DND-41 (cell line): ENCODE data around the gene DYSF.

ENCODE experiments used
- ATAC-seq: fragments of 200-7000 bp; cut with Tn5 transposase; 3 replicates; pipeline ENCODE4 v1.9.1; 2021; ENCODE audit warnings: low read depth; ENCODE audit not compliant: insufficient read depth
- DNase-seq: peaks from one replicate; pipeline ENCODE4 v3.0.0-alpha.2; 2020
- H2AFZ ChIP-seq: 2 replicates; pipeline ENCODE4 v1.6.0; 2012; ENCODE audit warnings: low read depth, low read length
- H3K27ac ChIP-seq: 2 replicates; pipeline ENCODE4 v1.5.1; 2012; ENCODE audit warnings: low read length, inconsistent platforms
- H3K27me3 ChIP-seq: fragments of 200-600 bp; sonication (generic); 2 replicates; pipeline ENCODE4 v1.6.0; 2012; ENCODE audit warnings: low read length, mild to moderate bottlenecking, inconsistent platforms; ENCODE audit not compliant: insufficient read depth, poor library complexity
- H3K36me3 ChIP-seq: 2 replicates; pipeline ENCODE4 v1.5.1; 2012; ENCODE audit warnings: low read length, inconsistent platforms; ENCODE audit not compliant: insufficient read depth
- H3K4me1 ChIP-seq: 2 replicates; pipeline ENCODE4 v1.5.1; 2012; ENCODE audit warnings: mild to moderate bottlenecking, low read length; ENCODE audit not compliant: insufficient read depth
- H3K4me2 ChIP-seq: 2 replicates; pipeline ENCODE4 v1.6.0; 2012; ENCODE audit warnings: mild to moderate bottlenecking, moderate library complexity, low read length, inconsistent platforms; ENCODE audit not compliant: insufficient read depth
- H3K4me3 ChIP-seq, 2 experiments: fragments of 200-600 bp in 1 of 2; shearing (Covaris generic) in 1 of 2; 2 replicates each; pipeline ENCODE4 v1.5.1; 2012 to 2016; ENCODE audit warnings: inconsistent platforms in 2 of 2, low read length in 2 of 2, mild to moderate bottlenecking in 2 of 2, low read depth in 1 of 2, moderate library complexity in 1 of 2
- H3K79me2 ChIP-seq: 2 replicates; pipeline ENCODE4 v1.6.0; 2012; ENCODE audit warnings: low read length, inconsistent platforms; ENCODE audit not compliant: insufficient read depth
- H3K9ac ChIP-seq: 2 replicates; pipeline ENCODE4 v1.6.0; 2012; ENCODE audit warnings: low read depth, mild to moderate bottlenecking, inconsistent platforms, low read length, moderate library complexity
- H3K9me3 ChIP-seq: 2 replicates; pipeline ENCODE4 v1.5.1; 2012; ENCODE audit warnings: low read length, moderate library complexity, mild to moderate bottlenecking, inconsistent platforms; ENCODE audit not compliant: insufficient read depth, severe bottlenecking
- H4K20me1 ChIP-seq: 2 replicates; pipeline ENCODE4 v1.6.0; 2012; ENCODE audit warnings: low read length; ENCODE audit not compliant: insufficient read depth
- EZH2 ChIP-seq: IDR thresholded peaks from 3 replicates; pipeline ENCODE4 v1.6.1; 2012; ENCODE audit warnings: borderline replicate concordance, low read depth, mild to moderate bottlenecking, moderate library complexity, low read length, inconsistent platforms; ENCODE audit not compliant: severe bottlenecking
- TF ChIP-seq, protein P1 (sequence below): IDR thresholded peaks from 2 replicates; pipeline ENCODE4 v1.5.1; 2012; ENCODE audit warnings: borderline replicate concordance, low read length, moderate library complexity, mild to moderate bottlenecking; ENCODE audit not compliant: poor library complexity, severe bottlenecking; ENCODE audit errors: extremely low read depth

Gene DYSF

GRCh38 chr2:71686781-71687180 lies 233.4 kb downstream of the DYSF start:
- TF ChIP-seq, protein P1, sequence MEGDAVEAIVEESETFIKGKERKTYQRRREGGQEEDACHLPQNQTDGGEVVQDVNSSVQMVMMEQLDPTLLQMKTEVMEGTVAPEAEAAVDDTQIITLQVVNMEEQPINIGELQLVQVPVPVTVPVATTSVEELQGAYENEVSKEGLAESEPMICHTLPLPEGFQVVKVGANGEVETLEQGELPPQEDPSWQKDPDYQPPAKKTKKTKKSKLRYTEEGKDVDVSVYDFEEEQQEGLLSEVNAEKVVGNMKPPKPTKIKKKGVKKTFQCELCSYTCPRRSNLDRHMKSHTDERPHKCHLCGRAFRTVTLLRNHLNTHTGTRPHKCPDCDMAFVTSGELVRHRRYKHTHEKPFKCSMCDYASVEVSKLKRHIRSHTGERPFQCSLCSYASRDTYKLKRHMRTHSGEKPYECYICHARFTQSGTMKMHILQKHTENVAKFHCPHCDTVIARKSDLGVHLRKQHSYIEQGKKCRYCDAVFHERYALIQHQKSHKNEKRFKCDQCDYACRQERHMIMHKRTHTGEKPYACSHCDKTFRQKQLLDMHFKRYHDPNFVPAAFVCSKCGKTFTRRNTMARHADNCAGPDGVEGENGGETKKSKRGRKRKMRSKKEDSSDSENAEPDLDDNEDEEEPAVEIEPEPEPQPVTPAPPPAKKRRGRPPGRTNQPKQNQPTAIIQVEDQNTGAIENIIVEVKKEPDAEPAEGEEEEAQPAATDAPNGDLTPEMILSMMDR, result no peak
- no peak for TF ChIP-seq EZH2
- Histone ChIP-seq H3K27me3 (no peaks in the 10 kb centered on the region), H2AFZ (no peak overlapping the region), H3K36me3 (no peaks in the 10 kb centered on the region), H3K27ac (no peak overlapping the region), H4K20me1 (no peaks in the 10 kb centered on the region; the same call in 1 of the 2 replicates), H3K4me3 (no peak overlapping the region), H3K9me3 (no peaks in the 10 kb centered on the region), H3K4me1 (no peaks in the 10 kb centered on the region), H3K9ac (no peak overlapping the region), H3K4me2 (no peak overlapping the region), H3K79me2 (no peaks in the 10 kb centered on the region)
- ATAC-seq (no peak), DNase-seq (no peak)

DNA sequence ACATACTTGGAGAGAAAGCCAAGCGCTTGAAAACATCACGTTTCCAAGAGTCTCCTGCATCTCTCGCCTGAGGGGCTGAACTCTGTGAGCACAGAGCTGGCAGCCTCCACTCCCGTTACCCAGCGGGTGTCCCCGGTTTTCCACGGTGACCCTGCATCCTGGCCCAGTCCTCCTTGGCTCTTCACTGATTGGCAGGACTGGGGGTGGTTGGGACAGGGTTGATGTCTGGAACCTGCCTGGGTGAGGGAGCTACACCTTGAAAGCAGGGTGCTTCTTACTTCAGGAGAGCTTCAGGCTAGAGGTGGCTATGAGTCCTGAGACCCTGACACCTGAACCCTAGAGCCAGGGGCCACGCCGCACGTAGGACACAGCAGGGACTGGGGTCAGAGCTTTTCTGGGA lies 234.1 kb downstream of the DYSF start:
- no peaks in the 10 kb centered on the region for H3K27me3 ChIP-seq
- DNase-seq, result no peak
- no peaks in the 10 kb centered on the region for H3K79me2 ChIP-seq
- H3K9me3 ChIP-seq, result no peaks in the 10 kb centered on the region
- H3K4me1 ChIP-seq, result no peaks in the 10 kb centered on the region
- H3K27ac ChIP-seq, result no peak overlapping the region
- no peak overlapping the region for H3K9ac ChIP-seq
- H4K20me1 ChIP-seq, result no peaks in the 10 kb centered on the region; the same call in 1 of the 2 replicates
- TF ChIP-seq, protein P1, result no peak
- TF ChIP-seq EZH2, result no peak
- ATAC-seq, result no peak
- H3K4me2 ChIP-seq, result no peak overlapping the region
- H2AFZ ChIP-seq, result no peak overlapping the region
- H3K4me3 ChIP-seq, result no peak overlapping the region
- H3K36me3 ChIP-seq, result no peaks in the 10 kb centered on the region

DNA sequence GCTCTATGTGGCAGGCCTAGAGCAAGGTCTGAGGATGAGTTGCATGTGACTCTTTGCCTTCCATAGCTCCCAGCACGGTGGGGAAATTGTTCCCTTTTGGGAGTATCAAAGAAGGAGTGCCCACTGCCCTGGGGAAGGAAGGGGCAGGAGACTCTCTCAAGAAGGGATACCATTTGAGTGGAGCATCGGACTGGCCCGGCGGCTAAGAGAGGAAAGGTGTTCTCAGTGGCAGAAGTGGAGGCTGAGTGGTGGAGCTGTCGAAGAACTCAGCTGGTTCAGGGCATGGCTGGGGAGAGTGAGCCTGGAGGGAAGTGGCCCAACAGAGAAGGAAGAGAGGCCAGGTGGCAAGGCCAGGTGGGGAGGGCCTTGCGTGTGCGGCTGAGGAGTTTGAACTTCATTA lies 235.2 kb downstream of the DYSF start:
- H3K36me3 ChIP-seq, result no peaks in the 10 kb centered on the region
- no peak overlapping the region for H3K4me3 ChIP-seq
- no peak overlapping the region for H3K9ac ChIP-seq
- H2AFZ ChIP-seq, result no peak overlapping the region
- no peak for TF ChIP-seq EZH2
- TF ChIP-seq, protein P1, result no peak
- H3K4me1 ChIP-seq, result no peaks in the 10 kb centered on the region
- H3K27ac ChIP-seq, result no peak overlapping the region
- ATAC-seq, result no peak
- H3K4me2 ChIP-seq, result no peak overlapping the region
- H4K20me1 ChIP-seq, result no peaks in the 10 kb centered on the region; the same call in 1 of the 2 replicates
- H3K27me3 ChIP-seq, result no peaks in the 10 kb centered on the region
- no peaks in the 10 kb centered on the region for H3K79me2 ChIP-seq
- H3K9me3 ChIP-seq, result no peaks in the 10 kb centered on the region
- no peak for DNase-seq

GRCh38 chr2:71689393-71689792 lies 236.0 kb downstream of the DYSF start:
- H3K4me3 ChIP-seq, result no peak overlapping the region

More at GRCh38 chr2:71689393-71689792, 236.0 kb downstream of the DYSF start:
- no peaks in the 10 kb centered on the region for H3K36me3 ChIP-seq
- no peak overlapping the region for H3K27ac ChIP-seq
- H3K4me1 ChIP-seq, result no peaks in the 10 kb centered on the region
- H3K9me3 ChIP-seq, result no peaks in the 10 kb centered on the region
- H3K27me3 ChIP-seq, result no peaks in the 10 kb centered on the region
- H4K20me1 ChIP-seq, result no peaks in the 10 kb centered on the region; the same call in 1 of the 2 replicates
- no peaks in the 10 kb centered on the region for H3K79me2 ChIP-seq
- TF ChIP-seq, protein P1, result no peak
- no peak for TF ChIP-seq EZH2
- H3K4me2 ChIP-seq, result no peak overlapping the region
- ATAC-seq (no peak), DNase-seq (no peak)
- no peak overlapping the region for H2AFZ ChIP-seq
- no peak overlapping the region for H3K9ac ChIP-seq
